Mucosa of gallbladder (tissue), 1 donor: ENCODE measurements around the gene ZNF385B. TPM values are rescaled to one million over a fixed set of nuclear protein-coding genes. Genes with fewer than 3 reads are reported as not detected.

Source experiments
- DNase-seq: peaks from one replicate; pipeline ENCODE4 v3.0.0-alpha.2; 2020; ENCODE audit warnings: low spot score
- total RNA-seq: library from RNA; stranded (reverse); gene quantifications from one replicate; pipeline ENCODE4 v1.2.1, GENCODE V29; 2021
- donor health status: DM: no; HTN: no; CAD: no.

ZNF385B gene
- total RNA-seq, 1 donor from 2014 or later: 3.2 TPM

- no peak for DNase-seq
These were observed 417.4 kb downstream of the ZNF385B start for GRCh38 chr2:179444056-179444455.

- DNase-seq: no peak
These were observed 418.2 kb downstream of the ZNF385B start for GRCh38 chr2:179443180-179443579.

- DNase-seq: no peak
These were observed 419.2 kb downstream of the ZNF385B start for GRCh38 chr2:179442206-179442605.

- DNase-seq: no peak
These were observed 419.9 kb downstream of the ZNF385B start for GRCh38 chr2:179441551-179441950.

GRCh38 chr2:179440642-179441251 is 420.7 kb downstream of the ZNF385B start:
- no peak for DNase-seq

GRCh38 chr2:179438654-179439053 is 422.8 kb downstream of the ZNF385B start:
- no peak for DNase-seq

GRCh38 chr2:179437430-179437829 is 424.0 kb downstream of the ZNF385B start:
- no peak for DNase-seq

GRCh38 chr2:179435566-179435965 is 425.8 kb downstream of the ZNF385B start:
- no peak for DNase-seq

- DNase-seq: no peak
These were observed 426.4 kb downstream of the ZNF385B start for GRCh38 chr2:179435000-179435399.

- DNase-seq: no peak
These were observed 427.1 kb downstream of the ZNF385B start for GRCh38 chr2:179434357-179434756.

- no peak for DNase-seq
These were observed 428.7 kb downstream of the ZNF385B start for GRCh38 chr2:179432751-179433150.

- no peak for DNase-seq
These were observed 431.8 kb downstream of the ZNF385B start for GRCh38 chr2:179429597-179429996.

- DNase-seq: no peak
These were observed 432.3 kb downstream of the ZNF385B start for GRCh38 chr2:179429060-179429471.

- DNase-seq: no peak
These were observed 432.8 kb downstream of the ZNF385B start for GRCh38 chr2:179428649-179429048.

GRCh38 chr2:179427065-179427464 is 434.3 kb downstream of the ZNF385B start:
- DNase-seq: no peak

GRCh38 chr2:179424571-179424970 is 436.8 kb downstream of the ZNF385B start:
- no peak for DNase-seq

- peak; percentile 69 for DNase-seq
These were observed 439.3 kb downstream of the ZNF385B start for GRCh38 chr2:179422037-179422643.

GRCh38 chr2:179417436-179417949 is 443.9 kb downstream of the ZNF385B start:
- no peak for DNase-seq

- no peak for DNase-seq
These were observed 449.3 kb downstream of the ZNF385B start for GRCh38 chr2:179412112-179412511.

GRCh38 chr2:179410552-179411356 is 450.7 kb downstream of the ZNF385B start:
- peak; percentile 16 for DNase-seq

GRCh38 chr2:179403624-179404023 is 457.8 kb downstream of the ZNF385B start:
- no peak for DNase-seq

GRCh38 chr2:179393481-179393880 is 467.9 kb downstream of the ZNF385B start:
- no peak for DNase-seq
